ENCODE data around the gene MUC6. TPM values are rescaled to one million over a fixed set of nuclear protein-coding genes. Genes with fewer than 3 reads are reported as not detected.

MUC6 gene
- total and polyA plus RNA-seq, 9 of the 15 experiments (the other 6 are each of a cell fraction or from before 2014, with no cell fraction given): not detected

DNA sequence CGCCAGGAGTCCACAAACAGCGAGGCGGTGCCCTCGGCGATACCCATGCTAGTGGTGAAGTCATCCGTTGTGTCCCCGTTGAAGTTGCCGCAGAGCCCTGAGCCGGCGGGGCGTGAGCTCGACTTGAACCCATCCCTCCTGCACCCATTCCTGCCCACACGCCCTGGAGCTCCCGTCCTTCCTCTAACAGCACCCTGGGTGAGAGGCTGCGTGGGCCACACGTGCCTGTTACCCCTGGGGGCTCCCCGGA lies 8.3 kb downstream of the MUC6 start:
- CTCF ChIA-PET (ENCODE audit: low intra/inter-chr PET ratio): no interaction called here
- POLR2A ChIA-PET: interaction anchor here (0.7 kb wide), 1 partner anchor 197 kb away, joined by 3 read pairs; no protein-coding TSS in a partner anchor
- no TSS peak for BruUV-seq (replicated peaks)
- WGBS (ENCODE audit: insufficient coverage, low coverage, missing lambda C conversion rate): 15% methylated on average over 16 of the region's 17 CpGs
- H3K9me3 ChIP-seq (replicated peaks; ENCODE audit: control insufficient read depth, insufficient read depth, low read depth, low read length): no peaks in the 10 kb centered on the region
- H4K20me1 ChIP-seq (replicated peaks; ENCODE audit: control insufficient read depth, insufficient read depth, low read length): no peaks in the 10 kb centered on the region; the same call in 1 of the 2 replicates
- H3K4me1 ChIP-seq (replicated peaks in 1 of 2; ENCODE audit: control insufficient read depth in 2 of 2, insufficient read depth in 2 of 2, low read length in 2 of 2): peaks cover 0 to 70% of the 10 kb centered on the region in 2 experiments; a peak in 2 of 5 replicates
- H3K27ac ChIP-seq (ENCODE audit: extremely low read depth, low read depth, low read length): no peak overlapping the region
- H3K79me2 ChIP-seq (ENCODE audit: control insufficient read depth, insufficient read depth, low read length): no peaks in the 10 kb centered on the region
- no peaks in the 10 kb centered on the region for H3K36me3 ChIP-seq (ENCODE audit: control insufficient read depth, insufficient read depth, low read length)
- no peak overlapping the region for H3K4me3 ChIP-seq
- in situ Hi-C loops (cut with MboI): no loop called here
- FAIRE-seq (no peak), ATAC-seq (no peak), DNase-seq (ENCODE audit: extremely low read depth in 1 of 4, low spot score in 3 of 4) (no peak)
- H3K9me1 ChIP-seq (ENCODE audit: control insufficient read depth, insufficient read depth, low read length): peaks cover 2% of the 10 kb centered on the region
- no peak overlapping the region for H3K4me2 ChIP-seq (ENCODE audit: insufficient read depth, low read length)
- peaks cover 0 to 57% of the 10 kb centered on the region in 2 experiments; a peak in 3 of 5 replicates for H3K27me3 ChIP-seq (ENCODE audit: control insufficient read depth in 2 of 2, insufficient read depth in 2 of 2, low read length in 2 of 2)
- no peak for TF ChIP-seq RBM17 (IDR thresholded peaks at IDR 0.05; ENCODE audit: borderline replicate concordance, low read depth, low read length)
- TF ChIP-seq, protein P1, sequence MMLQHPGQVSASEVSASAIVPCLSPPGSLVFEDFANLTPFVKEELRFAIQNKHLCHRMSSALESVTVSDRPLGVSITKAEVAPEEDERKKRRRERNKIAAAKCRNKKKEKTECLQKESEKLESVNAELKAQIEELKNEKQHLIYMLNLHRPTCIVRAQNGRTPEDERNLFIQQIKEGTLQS (IDR thresholded peaks at IDR 0.05): no peak
- TF ChIP-seq, protein P1 (CRISPR knock-in tag; conservative IDR thresholded peaks at IDR 0.05): no peak
- no peak for TF ChIP-seq STAG1 (CRISPR knock-in tag; IDR thresholded peaks at IDR 0.05; ENCODE audit: borderline replicate concordance)
- H3K9ac ChIP-seq (ENCODE audit: insufficient read depth in 1 of 2, low read depth in 2 of 2, low read length in 2 of 2): no peak overlapping the region
- H2AFZ ChIP-seq (ENCODE audit: low read depth, low read length): no peak overlapping the region
- intact Hi-C loops (cut with micrococcal nuclease): no loop called here

Measured in K562 (cell line).